ENCODE results near the gene LMO2.

GRCh38 chr11:33863418-33864172 is 28.3 kb downstream of the LMO2 start:
- no peak for TF ChIP-seq CTCF (IDR thresholded peaks at IDR 0.05)
- no peak for TF ChIP-seq POLR2A (IDR thresholded peaks at IDR 0.05)

Measured in right lobe of liver (tissue), 4 donors.